Lung (tissue), 12 donors: Measurements from ENCODE around the gene LMNTD2. TPM values are rescaled to one million over a fixed set of nuclear protein-coding genes. Genes with fewer than 3 reads are reported as not detected.

ENCODE experiments used
- ATAC-seq: fragments of 200-7000 bp; cut with Tn5 transposase; one replicate; pipeline ENCODE4 v1.9.1; 2020; ENCODE audit warnings: moderate number of reproducible peaks; ENCODE audit not compliant: insufficient read depth, low FRiP score
- DNase-seq, 3 donors: peaks; one replicate each; pipeline ENCODE4 v3.0.0-alpha.2; 2013 to 2017
- H3K27ac ChIP-seq, 2 donors: one replicate each; pipeline ENCODE4 v1.5.1; 2013; ENCODE audit warnings: mild to moderate bottlenecking in 2 of 2, moderate library complexity in 2 of 2, control low read depth in 1 of 2, inconsistent platforms in 1 of 2, low read depth in 1 of 2, low read length in 1 of 2
- H3K27me3 ChIP-seq, 3 donors: one replicate each; pipeline ENCODE4 v1.5.1; 2013; ENCODE audit warnings: low read length in 2 of 3; ENCODE audit not compliant: control insufficient read depth in 3 of 3, insufficient read depth in 3 of 3
- H3K36me3 ChIP-seq, 4 donors: one replicate each; pipeline ENCODE4 v1.5.1; 2013; ENCODE audit warnings: low read length in 4 of 4, mild to moderate bottlenecking in 1 of 4, moderate library complexity in 1 of 4; ENCODE audit not compliant: control insufficient read depth in 4 of 4, insufficient read depth in 4 of 4
- H3K4me1 ChIP-seq, 5 donors: one replicate each; pipeline ENCODE4 v1.5.1; 2013; ENCODE audit warnings: low read length in 5 of 5, mild to moderate bottlenecking in 2 of 5, moderate library complexity in 1 of 5; ENCODE audit not compliant: control insufficient read depth in 5 of 5, insufficient read depth in 5 of 5
- H3K4me3 ChIP-seq: one replicate; pipeline ENCODE4 v1.5.1; 2013; ENCODE audit warnings: mild to moderate bottlenecking, control low read depth, moderate library complexity
- H3K9ac ChIP-seq, 2 donors: one replicate each; pipeline ENCODE4 v1.5.1; 2013; ENCODE audit warnings: low read length in 2 of 2, control low read depth in 1 of 2; ENCODE audit not compliant: insufficient read depth in 1 of 2
- H3K9me3 ChIP-seq, 4 donors: one replicate each; pipeline ENCODE4 v1.5.1; 2013; ENCODE audit warnings: low read length in 3 of 4, mild to moderate bottlenecking in 1 of 4, moderate library complexity in 1 of 4; ENCODE audit not compliant: control insufficient read depth in 4 of 4, insufficient read depth in 3 of 4
- CTCF ChIP-seq: IDR thresholded peaks from 2 replicates; pipeline ENCODE4 v1.5.1; 2012; ENCODE audit warnings: mild to moderate bottlenecking; ENCODE audit errors: control extremely low read depth, extremely low read depth
- WGBS, 2 donors: extraction: QIAGEN DNeasy Blood & Tissue Kit; methylation state at CpG; one replicate each; pipeline ENCODE4 v1.1.7; 2013; 5-methylcytosine and 5-hydroxymethylcytosine counted together
- polyA plus RNA-seq, 2 donors: library from polyadenylated mRNA; stranded (reverse); fragments of 200-250 nt; gene quantifications; one replicate each; pipeline ENCODE4 v1.2.1, GENCODE V29; 2013
- total RNA-seq, 2 donors: library from RNA; depleted of rRNA in 1 of 2; stranded (reverse); fragments of >200 nt in 1 of 2; gene quantifications; one replicate each; pipeline ENCODE4 v1.2.1, GENCODE V29; 2014 to 2021
- donor health status: control.
- donor health status: control.
- donor health status: Bipolar disorder and iron deficiency.
- donor health status: healthy.
- donor health status: DM: yes; HTN: yes; CAD: no.

The LMNTD2 gene
- total and polyA plus RNA-seq, 4 donors = 2.3 to 9.7 (median 3.8) TPM

GRCh38 chr11:541433-541885 is 19.1 kb downstream of the LMNTD2 start:
- Histone ChIP-seq H3K36me3 (no peaks in the 10 kb centered on the region), H3K27me3 (peaks cover 0 to 10% (median 9%) of the 10 kb centered on the region in 3 donors), H3K4me3 (no peak overlapping the region), H3K9ac (no peak overlapping the region), H3K27ac (no peak overlapping the region), H3K9me3 (peaks cover 0 to 2% (median 0%) of the 10 kb centered on the region in 4 donors), H3K4me1 (peaks cover 0 to 12% (median 6%) of the 10 kb centered on the region in 5 donors)
- ATAC-seq = no peak
- no peak for TF ChIP-seq CTCF
- no peak for DNase-seq
- 88 to 95% methylated on average over 19 to 20 of the region's 20 CpGs for WGBS, 2 donors

GRCh38 chr11:540583-541432 is 19.7 kb downstream of the LMNTD2 start:
- peak in 1 of 3 donors; percentile 11 for DNase-seq
- H3K4me3 ChIP-seq = no peak overlapping the region
- H3K4me1 ChIP-seq = peaks cover 0 to 15% (median 6%) of the 10 kb centered on the region in 5 donors
- H3K36me3 ChIP-seq = no peaks in the 10 kb centered on the region
- H3K27me3 ChIP-seq = peaks cover 0 to 11% (median 10%) of the 10 kb centered on the region in 3 donors
- H3K27ac ChIP-seq = no peak overlapping the region
- no peak for ATAC-seq
- TF ChIP-seq CTCF = no peak
- 92 to 94% methylated on average over 23 of the region's 23 CpGs for WGBS, 2 donors
- H3K9ac ChIP-seq = no peak overlapping the region
- H3K9me3 ChIP-seq = peaks cover 0 to 2% (median 0%) of the 10 kb centered on the region in 4 donors

GRCh38 chr11:539971-540481 is 20.5 kb downstream of the LMNTD2 start:
- no peak overlapping the region for H3K9ac ChIP-seq
- DNase-seq (peak in 1 of 3 donors; percentile 12), ATAC-seq (no peak)
- 95 to 100% methylated on average over 8 of the region's 8 CpGs for WGBS, 2 donors
- H3K27me3 ChIP-seq = peaks cover 0 to 11% (median 10%) of the 10 kb centered on the region in 3 donors
- TF ChIP-seq CTCF = no peak
- H3K4me3 ChIP-seq = no peak overlapping the region
- H3K9me3 ChIP-seq = peaks cover 0 to 2% (median 0%) of the 10 kb centered on the region in 4 donors
- H3K36me3 ChIP-seq = no peaks in the 10 kb centered on the region
- peaks cover 0 to 15% (median 6%) of the 10 kb centered on the region in 5 donors for H3K4me1 ChIP-seq
- no peak overlapping the region for H3K27ac ChIP-seq
